Measurements from ENCODE around the gene DNAAF3. TPM values are rescaled to one million over a fixed set of nuclear protein-coding genes. Genes with fewer than 3 reads are reported as not detected.

DNAAF3 gene
- total and polyA plus RNA-seq, 8 donors: 1.2 to 3.3 (median 2.6) TPM

DNA sequence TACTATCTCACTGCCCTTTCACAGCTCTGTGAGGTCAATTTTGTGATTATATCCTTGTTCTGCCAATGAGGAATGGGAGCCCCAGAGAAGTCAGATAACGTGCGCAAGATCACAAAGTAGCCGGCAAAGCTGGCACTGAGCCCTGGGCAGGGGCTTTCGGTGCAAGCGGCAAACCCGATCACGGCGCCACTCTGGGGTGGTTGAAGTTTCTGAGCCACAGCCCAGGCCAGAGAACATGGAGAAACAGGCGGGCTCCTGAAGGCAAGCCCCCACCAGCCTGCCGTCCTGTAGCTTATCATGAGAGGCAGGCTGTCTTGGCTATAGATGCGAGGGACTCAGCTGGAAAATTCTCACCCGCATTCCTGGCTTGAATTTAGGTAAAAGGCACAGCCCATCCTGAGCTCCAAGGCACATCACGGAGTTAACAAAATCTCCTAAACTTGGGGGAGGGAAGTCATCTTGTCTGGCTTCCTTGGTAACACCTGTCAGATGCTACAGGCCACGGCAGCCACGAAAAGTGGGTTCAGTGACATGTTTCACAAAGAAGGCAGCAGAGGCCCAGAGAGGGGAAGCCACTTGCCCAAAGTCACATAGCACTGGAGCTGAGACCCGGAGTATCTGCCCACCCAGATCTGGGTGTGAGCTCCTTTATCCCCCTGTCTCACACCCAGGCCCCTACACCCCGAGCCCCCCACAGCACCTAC is 29.9 kb downstream of the DNAAF3 start:
- no peaks in the 10 kb centered on the region for H3K36me3 ChIP-seq
- H3K4me3 ChIP-seq: no peak overlapping the region
- FAIRE-seq: no peak
- 44 to 53% methylated on average over 17 of the region's 17 CpGs for WGBS, 2 donors
- TF ChIP-seq, protein P1, sequence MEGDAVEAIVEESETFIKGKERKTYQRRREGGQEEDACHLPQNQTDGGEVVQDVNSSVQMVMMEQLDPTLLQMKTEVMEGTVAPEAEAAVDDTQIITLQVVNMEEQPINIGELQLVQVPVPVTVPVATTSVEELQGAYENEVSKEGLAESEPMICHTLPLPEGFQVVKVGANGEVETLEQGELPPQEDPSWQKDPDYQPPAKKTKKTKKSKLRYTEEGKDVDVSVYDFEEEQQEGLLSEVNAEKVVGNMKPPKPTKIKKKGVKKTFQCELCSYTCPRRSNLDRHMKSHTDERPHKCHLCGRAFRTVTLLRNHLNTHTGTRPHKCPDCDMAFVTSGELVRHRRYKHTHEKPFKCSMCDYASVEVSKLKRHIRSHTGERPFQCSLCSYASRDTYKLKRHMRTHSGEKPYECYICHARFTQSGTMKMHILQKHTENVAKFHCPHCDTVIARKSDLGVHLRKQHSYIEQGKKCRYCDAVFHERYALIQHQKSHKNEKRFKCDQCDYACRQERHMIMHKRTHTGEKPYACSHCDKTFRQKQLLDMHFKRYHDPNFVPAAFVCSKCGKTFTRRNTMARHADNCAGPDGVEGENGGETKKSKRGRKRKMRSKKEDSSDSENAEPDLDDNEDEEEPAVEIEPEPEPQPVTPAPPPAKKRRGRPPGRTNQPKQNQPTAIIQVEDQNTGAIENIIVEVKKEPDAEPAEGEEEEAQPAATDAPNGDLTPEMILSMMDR (IDR thresholded peaks at IDR 0.05): no peak
- H3K4me1 ChIP-seq: no peaks in the 10 kb centered on the region
- H3K27ac ChIP-seq: no peak overlapping the region
- H3K27me3 ChIP-seq: peaks cover 0 to 7% (median under 1%) of the 10 kb centered on the region in 4 donors
- no peak for DNase-seq
- H3K9me3 ChIP-seq: no peaks in the 10 kb centered on the region
- no peak for ATAC-seq
- intact Hi-C loops (cut with DNase I): loop anchor here in 1 of 3 donors (5.0 kb wide), 1 partner anchor 366 kb away; no protein-coding TSS in a partner anchor

DNA sequence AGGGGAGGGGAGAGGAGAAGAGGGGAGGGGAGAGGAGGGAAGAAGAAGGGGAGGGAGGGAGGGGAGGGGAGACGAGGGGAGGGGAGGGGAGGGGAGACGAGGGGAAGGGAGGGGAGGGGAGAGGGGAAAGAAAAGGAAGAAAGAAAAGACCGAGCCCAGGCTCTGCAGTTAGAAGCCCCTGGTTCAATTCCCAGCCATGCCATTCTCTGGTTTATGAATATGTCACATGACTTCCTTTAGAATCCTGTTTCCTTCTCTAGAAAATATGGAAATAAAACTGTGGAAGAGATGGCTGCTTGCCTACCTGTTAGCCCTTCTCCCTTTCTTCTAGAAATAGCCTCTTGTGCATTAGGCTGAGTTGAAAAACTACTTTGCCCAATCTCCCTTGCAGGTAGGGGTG is 31.7 kb downstream of the DNAAF3 start:
- H3K4me1 ChIP-seq: no peaks in the 10 kb centered on the region
- H3K36me3 ChIP-seq: no peaks in the 10 kb centered on the region
- FAIRE-seq (no peak), DNase-seq (no peak), ATAC-seq (no peak)
- TF ChIP-seq, protein P1 (IDR thresholded peaks at IDR 0.05): no peak
- H3K9me3 ChIP-seq: no peaks in the 10 kb centered on the region
- no peak overlapping the region for H3K27ac ChIP-seq
- intact Hi-C loops (cut with DNase I): loop anchor here in 1 of 3 donors (5.0 kb wide), 1 partner anchor 368 kb away; no protein-coding TSS in a partner anchor
- WGBS, 2 donors: 4 to 33% methylated on average over 1 to 2 of the region's 3 CpGs
- H3K4me3 ChIP-seq: no peak overlapping the region
- peaks cover 0 to 2% (median 0%) of the 10 kb centered on the region in 4 donors for H3K27me3 ChIP-seq

- no peak for FAIRE-seq
- 44 to 49% methylated on average over 24 to 25 of the region's 25 CpGs for WGBS, 2 donors
Observed at GRCh38 chr19:55133639-55134444, 32.6 kb downstream of the DNAAF3 start.

DNA sequence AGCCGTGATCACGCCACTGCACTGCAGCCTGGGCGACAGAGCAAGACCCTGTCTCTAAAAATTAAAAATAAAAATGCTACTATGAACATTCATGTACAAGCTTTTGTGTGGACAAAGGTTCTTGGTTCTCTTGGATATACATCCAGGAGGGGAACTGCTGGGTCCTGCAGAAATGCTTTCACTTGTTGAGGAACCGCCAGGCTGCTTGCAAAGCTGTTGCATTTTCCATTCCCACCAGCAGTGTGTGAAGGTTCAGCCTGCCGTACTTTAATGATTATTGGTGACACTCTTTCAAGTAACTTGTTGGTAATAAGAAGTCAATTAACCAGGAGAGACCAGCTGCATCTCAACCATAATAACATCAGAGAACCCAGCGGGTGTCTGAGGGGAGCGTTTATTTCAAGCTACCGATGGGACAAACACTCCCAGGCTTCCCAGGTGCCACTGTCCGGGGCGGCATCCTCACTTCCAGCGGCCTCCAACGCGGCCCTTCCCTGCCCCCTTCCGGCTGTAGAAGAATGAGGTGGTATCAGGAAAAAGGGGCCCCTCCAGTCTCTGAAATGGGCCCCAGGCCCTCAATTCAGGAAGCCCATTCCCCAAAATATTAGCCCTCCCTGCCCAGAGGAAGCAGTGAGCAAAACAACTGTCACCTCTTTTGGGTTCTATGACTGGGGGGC is 33.8 kb downstream of the DNAAF3 start:
- TF ChIP-seq, protein P1 (IDR thresholded peaks at IDR 0.05): no peak
- H3K4me1 ChIP-seq: no peaks in the 10 kb centered on the region
- intact Hi-C loops (cut with DNase I): no loop called here
- no peaks in the 10 kb centered on the region for H3K9me3 ChIP-seq
- no peak overlapping the region for H3K27ac ChIP-seq
- no peaks in the 10 kb centered on the region for H3K36me3 ChIP-seq
- DNase-seq (no peak), FAIRE-seq (no peak), ATAC-seq (no peak)
- H3K27me3 ChIP-seq: peaks cover 0 to 2% (median 0%) of the 10 kb centered on the region in 4 donors
- 27 to 42% methylated on average over 14 of the region's 14 CpGs for WGBS, 2 donors
- H3K4me3 ChIP-seq: no peak overlapping the region

More at GRCh38 chr19:55133639-55134444, 32.6 kb downstream of the DNAAF3 start:
- Histone ChIP-seq H3K27ac (no peak overlapping the region), H3K4me1 (no peaks in the 10 kb centered on the region), H3K27me3 (peaks cover 0 to 2% (median 0%) of the 10 kb centered on the region in 4 donors), H3K9me3 (no peaks in the 10 kb centered on the region), H3K36me3 (no peaks in the 10 kb centered on the region), H3K4me3 (no peak overlapping the region)
- DNase-seq (no peak), ATAC-seq (no peak)
- TF ChIP-seq, protein P1 (IDR thresholded peaks at IDR 0.05): no peak
- intact Hi-C loops (cut with DNase I): no loop called here

All from pancreas (tissue), 10 donors.